ENCODE results near the gene SLIT3.

The SLIT3 gene

GRCh38 chr5:169260896-169261569, 39.9 kb downstream of the SLIT3 start:
- no peak for DNase-seq

- DNase-seq, result no peak
These were observed 42.5 kb downstream of the SLIT3 start for GRCh38 chr5:169258372-169259000.

- DNase-seq, result no peak
These were observed 44.7 kb downstream of the SLIT3 start for GRCh38 chr5:169256191-169256590.

GRCh38 chr5:169253071-169253470, 47.9 kb downstream of the SLIT3 start:
- DNase-seq, result no peak

- no peak for DNase-seq
These were observed 49.4 kb downstream of the SLIT3 start for GRCh38 chr5:169251333-169252084.

- no peak for DNase-seq
These were observed 50.1 kb downstream of the SLIT3 start for GRCh38 chr5:169250887-169251286.

GRCh38 chr5:169248996-169249395, 51.9 kb downstream of the SLIT3 start:
- DNase-seq, result no peak

GRCh38 chr5:169248550-169248949, 52.4 kb downstream of the SLIT3 start:
- no peak for DNase-seq

GRCh38 chr5:169244812-169245211, 56.1 kb downstream of the SLIT3 start:
- no peak for DNase-seq

GRCh38 chr5:169243651-169244422, 57.1 kb downstream of the SLIT3 start:
- no peak for DNase-seq

- no peak for DNase-seq
These were observed 58.1 kb downstream of the SLIT3 start for GRCh38 chr5:169242849-169243186.

- DNase-seq, result no peak
These were observed 58.6 kb downstream of the SLIT3 start for GRCh38 chr5:169242175-169242848.

GRCh38 chr5:169229342-169229892, 71.5 kb downstream of the SLIT3 start:
- DNase-seq, result no peak

- no peak for DNase-seq
These were observed 74.0 kb downstream of the SLIT3 start for GRCh38 chr5:169226895-169227294.

- no peak for DNase-seq
These were observed 75.0 kb downstream of the SLIT3 start for GRCh38 chr5:169225830-169226356.

- DNase-seq, result no peak
These were observed 77.4 kb downstream of the SLIT3 start for GRCh38 chr5:169223595-169223953.

- DNase-seq, result no peak
These were observed 77.9 kb downstream of the SLIT3 start for GRCh38 chr5:169222934-169223594.

GRCh38 chr5:169221519-169221918, 79.4 kb downstream of the SLIT3 start:
- DNase-seq, result no peak

- DNase-seq, result no peak
These were observed 81.0 kb downstream of the SLIT3 start for GRCh38 chr5:169219961-169220360.

- no peak for DNase-seq
These were observed 81.6 kb downstream of the SLIT3 start for GRCh38 chr5:169219351-169219750.

GRCh38 chr5:169218861-169219260, 82.1 kb downstream of the SLIT3 start:
- no peak for DNase-seq

GRCh38 chr5:169218176-169218575, 82.8 kb downstream of the SLIT3 start:
- no peak for DNase-seq

Data from MV-4-11 (cell line).